ENCODE measurements around the gene RAPH1. TPM values are rescaled to one million over a fixed set of nuclear protein-coding genes. Genes with fewer than 3 reads are reported as not detected.

RAPH1 gene
- total and polyA plus RNA-seq, 2 experiments from 2014 or later, result 12.9 to 22.1 TPM

GRCh38 chr2:203347375-203347774 lies 187.7 kb downstream of the RAPH1 start:
- no peak overlapping the region for H3K27ac ChIP-seq
- H3K79me2 ChIP-seq, result peaks cover 79% of the 10 kb centered on the region
- H2AFZ ChIP-seq, result no peak overlapping the region
- 81% methylated on average over 4 of the region's 4 CpGs for WGBS (ENCODE audit: low lambda C conversion rate, missing lambda C conversion rate)
- no peak overlapping the region for H3K4me2 ChIP-seq
- no peak for DNase-seq (ENCODE audit: low spot score)
- no peaks in the 10 kb centered on the region for H3K27me3 ChIP-seq
- H3K4me3 ChIP-seq, result no peak overlapping the region
- peaks cover 6% of the 10 kb centered on the region for H4K20me1 ChIP-seq (ENCODE audit: insufficient read depth, poor library complexity, severe bottlenecking)
- no peaks in the 10 kb centered on the region for H3K9me2 ChIP-seq (replicated peaks; ENCODE audit: insufficient read depth)
- no peaks in the 10 kb centered on the region for H3K36me3 ChIP-seq (replicated peaks; ENCODE audit: insufficient read depth, low read depth)
- H3K4me1 ChIP-seq (ENCODE audit: insufficient read depth), result peaks cover 3% of the 10 kb centered on the region
- H3K9me3 ChIP-seq (ENCODE audit: low read depth), result no peaks in the 10 kb centered on the region
- TF ChIP-seq CTCF (IDR thresholded peaks at IDR 0.05; ENCODE audit: poor library complexity) (no peak), EZH2 (IDR thresholded peaks at IDR 0.05; ENCODE audit: borderline replicate concordance) (no peak), EZH2phosphoT487 (IDR thresholded peaks at IDR 0.05; ENCODE audit: low read depth, severe bottlenecking, unreplicated experiment) (no peak)

GRCh38 chr2:203346612-203347011 lies 188.5 kb downstream of the RAPH1 start:
- DNase-seq (ENCODE audit: low spot score), result no peak
- Histone ChIP-seq H3K4me3 (no peak overlapping the region), H4K20me1 (ENCODE audit: insufficient read depth, poor library complexity, severe bottlenecking) (no peaks in the 10 kb centered on the region), H3K4me2 (no peak overlapping the region), H3K36me3 (replicated peaks; ENCODE audit: insufficient read depth, low read depth) (no peaks in the 10 kb centered on the region), H3K4me1 (ENCODE audit: insufficient read depth) (peaks cover 3% of the 10 kb centered on the region), H3K9me3 (ENCODE audit: low read depth) (no peaks in the 10 kb centered on the region), H3K27me3 (no peaks in the 10 kb centered on the region), H2AFZ (no peak overlapping the region), H3K9me2 (replicated peaks; ENCODE audit: insufficient read depth) (no peaks in the 10 kb centered on the region), H3K27ac (no peak overlapping the region), H3K79me2 (peaks cover 79% of the 10 kb centered on the region)
- TF ChIP-seq EZH2 (IDR thresholded peaks at IDR 0.05; ENCODE audit: borderline replicate concordance), result no peak
- no peak for TF ChIP-seq CTCF (IDR thresholded peaks at IDR 0.05; ENCODE audit: poor library complexity)
- TF ChIP-seq EZH2phosphoT487 (IDR thresholded peaks at IDR 0.05; ENCODE audit: low read depth, severe bottlenecking, unreplicated experiment), result no peak
- WGBS (ENCODE audit: low lambda C conversion rate, missing lambda C conversion rate), result 69% methylated on average over 1 of the region's 1 CpG

GRCh38 chr2:203344667-203345066 lies 190.4 kb downstream of the RAPH1 start:
- no peaks in the 10 kb centered on the region for H4K20me1 ChIP-seq (ENCODE audit: insufficient read depth, poor library complexity, severe bottlenecking)
- H3K36me3 ChIP-seq (replicated peaks; ENCODE audit: insufficient read depth, low read depth), result no peaks in the 10 kb centered on the region
- peaks cover 3% of the 10 kb centered on the region for H3K4me1 ChIP-seq (ENCODE audit: insufficient read depth)
- over 99% methylated on average over 12 of the region's 12 CpGs for WGBS (ENCODE audit: low lambda C conversion rate, missing lambda C conversion rate)
- H3K27ac ChIP-seq, result no peak overlapping the region
- H3K4me2 ChIP-seq, result no peak overlapping the region
- DNase-seq (ENCODE audit: low spot score), result no peak
- H3K9me2 ChIP-seq (replicated peaks; ENCODE audit: insufficient read depth), result no peaks in the 10 kb centered on the region
- TF ChIP-seq EZH2 (IDR thresholded peaks at IDR 0.05; ENCODE audit: borderline replicate concordance) (no peak), CTCF (IDR thresholded peaks at IDR 0.05; ENCODE audit: poor library complexity) (no peak), EZH2phosphoT487 (IDR thresholded peaks at IDR 0.05; ENCODE audit: low read depth, severe bottlenecking, unreplicated experiment) (no peak)
- H3K27me3 ChIP-seq, result no peaks in the 10 kb centered on the region
- H3K4me3 ChIP-seq, result no peak overlapping the region
- peaks cover 71% of the 10 kb centered on the region for H3K79me2 ChIP-seq
- H3K9me3 ChIP-seq (ENCODE audit: low read depth), result no peaks in the 10 kb centered on the region
- H2AFZ ChIP-seq, result no peak overlapping the region

Other genes starting within 250 kb of the RAPH1 start
- gene ABI2, start 206.9 kb downstream of the RAPH1 start, total RNA-seq, result 22.6 and 29.1 TPM in 2 replicates
- gene ABI2, start 206.9 kb downstream of the RAPH1 start, polyA plus RNA-seq, result 27.5 and 35.7 TPM in 2 replicates
- gene CD28, start 171.3 kb upstream of the RAPH1 start, total RNA-seq, result not detected in 2 replicates
- not detected in 2 replicates for gene CD28, start 171.3 kb upstream of the RAPH1 start, polyA plus RNA-seq

All from hepatocyte (in vitro differentiated cells).